CD4-positive, alpha-beta T cell treated with Interleukin-4 for 4 hours (primary cell): ENCODE data around the gene LANCL1.
"Not testable (repeated sequence)": the region's sequence is repeated elsewhere in the genome, so short reads cannot be mapped to it uniquely, and the experiment has no call there.

Source experiments
- DNase-seq: peaks from one replicate; pipeline ENCODE4 v3.0.0-alpha.2; 2020

Gene LANCL1

GRCh38 chr2:210458395-210458794 is 18.2 kb downstream of the LANCL1 start:
- no peak for DNase-seq

GRCh38 chr2:210456571-210456970 is 20.0 kb downstream of the LANCL1 start:
- DNase-seq, result no peak

- no peak for DNase-seq
These were observed 22.2 kb downstream of the LANCL1 start for GRCh38 chr2:210454336-210454735.

GRCh38 chr2:210452194-210452593 is 24.4 kb downstream of the LANCL1 start:
- no peak for DNase-seq

- not testable (repeated sequence) for DNase-seq
These were observed 25.6 kb downstream of the LANCL1 start for GRCh38 chr2:210450942-210451341.

- no peak for DNase-seq
These were observed 30.8 kb downstream of the LANCL1 start for GRCh38 chr2:210445732-210446131.

GRCh38 chr2:210445116-210445707 is 31.3 kb downstream of the LANCL1 start:
- DNase-seq, result peak; percentile 39

- no peak for DNase-seq
These were observed 33.0 kb downstream of the LANCL1 start for GRCh38 chr2:210443527-210443926.

- no peak for DNase-seq
These were observed 33.7 kb downstream of the LANCL1 start for GRCh38 chr2:210442878-210443277.

- DNase-seq, result no peak
These were observed 34.1 kb downstream of the LANCL1 start for GRCh38 chr2:210442457-210442856.

GRCh38 chr2:210440206-210440605 is 36.4 kb downstream of the LANCL1 start:
- no peak for DNase-seq

- no peak for DNase-seq
These were observed 41.1 kb downstream of the LANCL1 start for GRCh38 chr2:210435439-210435838.

GRCh38 chr2:210432633-210433032 is 43.9 kb downstream of the LANCL1 start:
- DNase-seq, result no peak

GRCh38 chr2:210429403-210430137 is 47.0 kb downstream of the LANCL1 start:
- no peak for DNase-seq

GRCh38 chr2:210428393-210429179 is 48.0 kb downstream of the LANCL1 start:
- DNase-seq, result no peak

- not testable (repeated sequence) for DNase-seq
These were observed 49.2 kb downstream of the LANCL1 start for GRCh38 chr2:210427309-210427708.

- DNase-seq, result no peak
These were observed 54.2 kb downstream of the LANCL1 start for GRCh38 chr2:210422366-210422765.

- DNase-seq, result no peak
These were observed 54.6 kb downstream of the LANCL1 start for GRCh38 chr2:210421916-210422315.

GRCh38 chr2:210412660-210413059 is 63.9 kb downstream of the LANCL1 start:
- DNase-seq, result no peak

- DNase-seq, result no peak
These were observed 66.0 kb downstream of the LANCL1 start for GRCh38 chr2:210410542-210410941.

GRCh38 chr2:210399440-210400041 is 77.0 kb downstream of the LANCL1 start:
- no peak for DNase-seq

- no peak for DNase-seq
These were observed 84.1 kb downstream of the LANCL1 start for GRCh38 chr2:210392469-210392881.

GRCh38 chr2:210389856-210390255 is 86.7 kb downstream of the LANCL1 start:
- no peak for DNase-seq
